ES-I3 (cell line): ENCODE data around the gene HSFX3.
"Not testable (repeated sequence)": the region's sequence is repeated elsewhere in the genome, so short reads cannot be mapped to it uniquely, and the experiment has no call there.

ENCODE experiments used
- H3K36me3 ChIP-seq: 2 replicates; pipeline ENCODE4 v1.6.1; 2013; ENCODE audit warnings: mild to moderate bottlenecking, low read length, control low read depth, moderate library complexity; ENCODE audit not compliant: insufficient read depth
- H3K4me1 ChIP-seq: 2 replicates; pipeline ENCODE4 v1.6.1; 2013; ENCODE audit warnings: mild to moderate bottlenecking, control low read depth, low read length; ENCODE audit not compliant: insufficient read depth
- H3K9ac ChIP-seq: 2 replicates; pipeline ENCODE4 v1.6.1; 2013; ENCODE audit warnings: low read depth, mild to moderate bottlenecking, low read length, moderate library complexity
- H3K9me3 ChIP-seq: 2 replicates; pipeline ENCODE4 v1.6.1; 2013; ENCODE audit warnings: mild to moderate bottlenecking, low read length, moderate library complexity; ENCODE audit not compliant: control insufficient read depth, insufficient read depth

HSFX3 gene

DNA sequence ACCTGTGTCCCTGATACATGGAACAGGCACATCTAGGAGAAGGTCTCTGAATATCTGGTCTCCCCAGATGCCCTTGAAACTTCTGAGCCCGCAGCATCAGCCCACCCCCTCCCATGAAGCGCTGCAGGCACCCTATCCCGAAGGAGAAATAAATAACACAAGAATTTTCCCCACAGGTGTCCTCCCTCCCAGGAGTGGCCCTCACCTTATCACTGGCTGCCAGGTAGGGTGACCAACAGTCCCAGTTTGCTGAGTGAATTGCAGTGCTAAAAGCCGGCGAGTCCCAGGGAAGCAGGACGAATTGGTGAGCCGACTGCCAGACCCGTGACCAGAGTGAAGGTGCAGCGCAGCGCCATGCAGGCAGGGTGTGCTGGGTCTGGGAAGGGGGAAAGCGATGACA is 15.7 kb downstream of the HSFX3 start:
- H3K36me3 ChIP-seq, H3K9ac ChIP-seq, H3K4me1 ChIP-seq, H3K9me3 ChIP-seq: not testable (repeated sequence)

DNA sequence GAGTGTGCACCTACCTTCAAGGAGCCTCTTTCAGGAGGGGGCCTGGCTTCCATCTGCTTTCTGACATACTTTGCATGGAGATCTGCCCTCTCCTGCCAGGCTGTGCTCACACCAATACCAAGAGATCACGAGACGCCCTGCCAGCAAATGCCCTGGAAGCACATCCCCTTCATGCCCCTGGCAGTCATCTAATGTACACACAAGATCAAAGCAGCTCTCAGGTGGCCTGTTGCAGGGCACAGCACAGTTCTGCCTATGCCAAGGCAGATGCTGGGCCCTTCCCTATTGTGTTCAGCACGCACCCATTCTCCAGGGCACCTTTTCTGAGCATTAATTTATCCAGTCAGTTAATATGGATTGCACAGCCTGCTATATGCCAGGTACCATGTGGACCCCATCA is 16.9 kb downstream of the HSFX3 start:
- not testable (repeated sequence) for H3K36me3 ChIP-seq, H3K9me3 ChIP-seq, H3K4me1 ChIP-seq, H3K9ac ChIP-seq

DNA sequence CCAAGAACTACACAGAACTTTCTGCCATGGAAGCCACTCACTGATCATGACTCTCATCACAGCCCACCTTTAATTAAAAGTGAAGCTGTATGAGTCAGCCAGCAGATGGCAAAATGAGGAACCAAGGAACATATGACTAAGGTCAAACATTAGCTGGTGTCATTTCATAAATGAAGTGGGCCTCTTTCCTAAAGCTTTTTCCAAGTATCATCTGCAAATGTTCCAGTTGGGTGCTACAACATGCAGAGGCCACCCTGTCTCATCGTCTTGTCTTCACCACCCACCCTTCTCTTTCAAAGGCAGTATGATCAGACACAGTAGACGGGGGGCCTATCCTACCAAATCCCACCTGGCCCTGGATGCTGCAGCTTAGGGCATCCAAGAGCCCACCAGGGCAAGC is 18.1 kb downstream of the HSFX3 start:
- Histone ChIP-seq H3K9me3 (no peaks in the 10 kb centered on the region), H3K4me1 (no peaks in the 10 kb centered on the region), H3K36me3 (no peaks in the 10 kb centered on the region), H3K9ac (no peak overlapping the region)

DNA sequence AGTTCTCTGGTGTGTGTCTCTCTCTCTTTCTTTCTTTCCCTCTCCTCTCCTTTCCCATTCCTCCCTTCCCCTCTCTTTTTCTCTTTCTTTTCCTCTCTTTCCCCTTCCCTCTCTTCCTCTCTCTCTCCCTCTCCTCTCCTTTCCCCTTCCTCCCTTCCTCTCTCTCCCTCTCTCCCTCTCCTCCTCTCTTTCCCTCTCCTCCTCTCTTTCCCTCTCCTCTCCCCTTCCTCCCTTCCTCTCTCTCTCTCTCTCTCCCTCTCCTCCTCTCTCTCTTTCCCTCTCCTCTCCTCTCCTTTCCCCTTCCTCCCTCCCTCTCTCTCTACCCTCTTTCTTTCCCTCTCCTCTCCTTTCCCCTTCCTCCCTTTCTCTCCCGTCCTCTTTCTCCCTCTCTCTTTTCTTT is 21.3 kb downstream of the HSFX3 start:
- H3K9me3 ChIP-seq = no peaks in the 10 kb centered on the region
- H3K9ac ChIP-seq = no peak overlapping the region
- H3K36me3 ChIP-seq = no peaks in the 10 kb centered on the region
- peaks cover 4% of the 10 kb centered on the region; the same call in 1 of the 2 replicates for H3K4me1 ChIP-seq

DNA sequence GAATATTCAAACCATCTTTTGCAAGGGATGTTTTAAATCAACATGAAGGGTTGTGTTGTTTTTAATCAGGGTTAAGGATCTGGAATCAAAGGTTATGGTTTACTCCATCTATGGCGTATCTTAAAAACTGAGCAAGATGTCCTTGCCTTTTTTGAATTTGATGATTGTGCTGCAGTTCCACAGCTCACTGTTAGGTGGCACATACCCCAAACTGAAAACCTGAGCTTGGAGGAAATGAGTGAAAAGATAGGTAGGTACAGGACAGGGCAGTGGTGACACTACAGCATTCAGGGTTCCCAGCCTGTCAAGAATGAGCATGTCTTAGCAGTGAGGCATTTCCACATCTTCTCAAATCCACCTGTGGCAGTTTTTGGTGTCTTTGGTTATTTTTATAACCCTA is 22.0 kb downstream of the HSFX3 start:
- no peaks in the 10 kb centered on the region for H3K36me3 ChIP-seq
- H3K4me1 ChIP-seq = peaks cover 8% of the 10 kb centered on the region; the same call in 1 of the 2 replicates
- H3K9me3 ChIP-seq = no peaks in the 10 kb centered on the region
- H3K9ac ChIP-seq = no peak overlapping the region

DNA sequence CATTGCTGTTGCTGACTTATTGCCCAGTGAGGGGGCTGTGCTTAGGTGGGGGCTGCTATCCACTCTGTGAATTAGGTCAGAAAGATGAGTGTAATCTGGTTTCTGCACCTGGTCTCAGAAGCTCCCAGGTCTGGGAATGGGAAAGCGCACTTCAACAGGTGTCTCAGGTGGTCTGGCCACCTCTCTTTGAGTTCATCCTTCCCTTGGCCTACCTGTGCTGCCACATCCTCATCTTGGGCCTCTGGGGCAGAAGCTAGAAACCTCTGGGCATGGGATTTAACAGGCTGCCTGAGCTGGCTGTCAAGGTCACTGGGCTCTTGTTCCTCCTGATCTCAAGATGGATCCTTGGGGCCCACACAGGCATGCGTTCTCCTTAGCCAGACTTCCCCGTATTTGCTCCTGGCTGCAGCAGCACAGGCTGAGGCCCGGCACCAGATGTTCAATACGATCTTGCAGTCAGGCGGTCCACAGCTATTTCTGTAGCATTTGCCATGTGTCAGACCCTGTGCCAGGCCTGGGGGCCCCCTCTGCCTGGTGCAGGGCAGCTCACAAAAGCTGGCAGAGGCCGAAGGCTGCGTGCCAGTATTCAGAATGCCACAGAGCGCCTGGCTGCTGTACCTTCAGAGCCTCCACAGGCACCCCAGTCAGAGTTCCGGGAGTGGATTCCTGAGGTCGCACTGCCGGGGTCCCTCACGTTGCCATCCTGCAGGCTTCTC is 23.2 kb downstream of the HSFX3 start:
- H3K36me3 ChIP-seq, H3K9ac ChIP-seq, H3K9me3 ChIP-seq, H3K4me1 ChIP-seq: not testable (repeated sequence)

DNA sequence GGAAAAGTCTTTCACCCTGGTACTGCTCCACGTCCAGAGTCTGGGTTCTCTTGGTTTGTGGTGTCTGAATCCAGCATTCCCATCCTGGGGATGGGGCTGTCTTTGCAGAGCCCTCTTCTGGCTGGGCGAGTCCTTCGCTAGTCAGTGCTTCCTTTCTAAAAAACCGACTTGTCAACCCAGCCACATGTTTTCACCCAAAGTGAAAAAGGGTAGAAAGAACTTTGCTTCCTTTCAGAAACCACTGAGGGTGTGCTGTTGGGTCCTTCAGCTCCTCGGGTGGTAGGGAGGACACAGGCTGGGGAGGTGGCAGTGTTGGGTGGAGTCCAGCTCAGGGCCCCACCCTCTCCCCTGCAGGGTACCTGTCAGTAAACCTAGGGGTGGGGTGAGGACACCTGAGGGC is 23.8 kb downstream of the HSFX3 start:
- H3K36me3 ChIP-seq, H3K4me1 ChIP-seq, H3K9me3 ChIP-seq, H3K9ac ChIP-seq: not testable (repeated sequence)

DNA sequence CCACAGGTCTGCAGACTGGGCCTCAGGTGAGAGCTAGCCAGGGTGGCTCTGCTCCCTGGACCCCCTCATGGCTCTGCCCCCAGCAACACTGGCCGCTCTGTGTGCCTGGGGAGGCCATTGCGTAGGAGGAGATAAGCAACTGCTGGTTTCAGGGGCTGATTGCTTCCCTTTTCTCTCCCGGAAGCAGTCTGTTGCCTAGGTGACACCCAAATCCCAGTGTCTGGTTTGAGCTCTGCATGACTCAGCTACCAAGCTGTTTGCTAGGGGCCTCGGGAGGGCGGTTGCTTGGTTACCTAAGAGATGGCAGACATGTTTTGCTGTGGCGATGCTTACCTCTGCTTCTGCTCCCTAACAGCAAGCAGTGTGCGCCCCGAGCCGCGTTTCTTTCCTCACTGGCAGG is 24.3 kb downstream of the HSFX3 start:
- not testable (repeated sequence) for H3K9me3 ChIP-seq, H3K36me3 ChIP-seq, H3K4me1 ChIP-seq, H3K9ac ChIP-seq

DNA sequence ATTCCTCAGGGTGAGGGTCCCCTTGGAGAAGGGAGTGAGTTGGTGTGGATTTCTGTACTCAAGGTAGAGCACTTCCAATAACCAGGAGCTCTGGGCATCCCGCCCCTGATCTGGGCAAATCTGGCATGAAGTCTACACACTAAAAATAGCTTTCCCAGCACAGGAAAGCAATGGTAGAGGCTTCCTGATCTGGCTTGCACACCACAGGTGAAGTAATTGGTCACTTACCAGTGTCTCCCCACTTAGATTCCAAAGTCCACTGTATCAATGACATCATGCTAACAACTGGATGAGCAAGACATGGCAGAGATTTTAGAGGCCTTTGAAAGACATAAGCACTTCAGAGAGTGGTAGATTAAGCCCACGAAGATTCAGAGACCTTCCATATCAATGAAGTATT is 26.8 kb downstream of the HSFX3 start:
- no peak overlapping the region for H3K9ac ChIP-seq
- no peaks in the 10 kb centered on the region for H3K9me3 ChIP-seq
- no peaks in the 10 kb centered on the region for H3K36me3 ChIP-seq
- peaks cover 8% of the 10 kb centered on the region; the same call in 1 of the 2 replicates for H3K4me1 ChIP-seq

DNA sequence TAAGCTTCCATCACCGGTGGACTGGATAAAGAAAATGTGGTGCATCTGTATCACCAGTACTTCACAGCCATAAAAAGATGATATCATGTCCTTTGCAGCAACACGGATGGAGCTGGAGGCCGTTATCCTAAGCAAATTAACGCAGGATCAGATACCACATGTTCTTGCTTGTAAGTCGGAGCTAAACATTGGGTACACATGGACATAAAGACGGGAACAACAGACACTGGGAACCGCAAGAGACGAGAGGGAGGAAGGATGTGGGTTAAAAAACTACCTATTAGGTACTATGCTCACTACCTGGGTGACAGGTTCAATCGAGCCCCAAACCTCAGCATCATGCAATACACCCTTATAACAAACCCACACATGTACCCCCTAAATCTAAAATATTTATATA is 28.3 kb downstream of the HSFX3 start:
- Histone ChIP-seq H3K9me3 (no peaks in the 10 kb centered on the region), H3K9ac (no peak overlapping the region), H3K36me3 (no peaks in the 10 kb centered on the region), H3K4me1 (peaks cover 8% of the 10 kb centered on the region; the same call in 1 of the 2 replicates)

DNA sequence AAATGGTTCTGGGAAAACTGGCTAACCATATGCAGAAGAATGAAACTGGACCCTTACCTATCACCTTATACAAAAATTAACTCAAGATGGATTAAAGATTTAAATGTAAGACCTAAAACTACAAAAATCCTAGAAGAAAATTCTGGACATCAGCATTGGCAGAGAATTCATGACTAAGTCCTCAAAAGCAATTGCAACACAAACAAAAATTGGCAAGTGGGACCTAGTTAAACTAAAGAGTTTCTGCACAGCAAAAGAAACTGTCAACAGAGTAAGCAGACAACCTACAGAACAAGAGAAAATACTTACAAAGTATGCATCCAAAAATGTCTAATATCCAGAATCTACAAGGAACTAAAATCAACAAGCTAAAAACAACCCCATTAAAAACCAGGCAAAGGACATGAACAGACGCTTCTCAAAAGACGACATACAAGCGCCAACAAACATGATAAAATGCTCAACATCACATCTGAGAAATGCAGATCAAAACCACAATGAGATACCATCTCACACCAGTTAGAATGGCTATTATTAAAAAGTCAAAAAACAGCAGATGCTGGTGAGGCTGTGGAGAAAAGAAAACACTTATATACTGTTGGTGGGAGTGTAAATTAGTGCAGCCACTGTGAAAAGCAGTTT is 29.0 kb downstream of the HSFX3 start:
- H3K36me3 ChIP-seq, H3K4me1 ChIP-seq, H3K9ac ChIP-seq, H3K9me3 ChIP-seq: not testable (repeated sequence)

DNA sequence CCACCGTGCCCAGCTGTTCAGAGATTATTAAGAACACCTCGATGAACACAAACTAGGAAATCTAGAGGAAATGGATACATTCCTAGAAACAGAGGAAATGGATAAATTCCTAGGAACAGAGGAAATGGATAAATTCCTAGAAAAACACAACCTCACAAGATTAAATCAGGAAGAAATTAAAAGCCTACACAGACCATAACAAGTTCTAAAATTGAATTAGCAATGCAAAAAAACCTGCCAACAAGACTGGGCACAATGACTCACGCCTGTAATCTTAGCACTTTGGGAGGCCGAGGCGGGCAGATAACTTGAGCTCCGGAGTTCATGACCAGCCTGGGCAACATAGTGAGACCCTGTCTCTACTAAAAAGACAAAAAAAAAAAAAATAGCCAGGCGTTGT is 31.5 kb downstream of the HSFX3 start:
- no peaks in the 10 kb centered on the region for H3K9me3 ChIP-seq
- H3K9ac ChIP-seq = no peak overlapping the region
- H3K4me1 ChIP-seq = peaks cover 3% of the 10 kb centered on the region; the same call in 1 of the 2 replicates
- no peaks in the 10 kb centered on the region for H3K36me3 ChIP-seq

DNA sequence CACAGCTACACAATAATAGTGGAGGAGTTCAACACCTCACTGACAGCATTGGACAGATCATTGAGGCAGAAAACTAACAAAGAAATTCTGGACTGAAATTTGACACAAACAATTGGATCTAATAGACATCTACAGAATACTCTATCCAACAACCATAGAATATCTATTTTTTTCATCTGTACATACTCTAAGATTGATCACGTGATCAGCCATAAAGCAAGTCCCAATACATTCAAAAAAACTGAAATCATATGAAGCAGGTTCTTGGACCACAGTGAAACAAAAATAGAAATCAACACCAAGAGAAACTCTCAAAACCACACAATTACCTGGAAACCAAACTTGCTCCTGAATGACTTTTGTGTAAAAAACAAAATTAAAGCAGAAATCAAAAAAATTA is 32.4 kb downstream of the HSFX3 start:
- Histone ChIP-seq H3K9me3 (no peaks in the 10 kb centered on the region), H3K9ac (no peak overlapping the region), H3K36me3 (no peaks in the 10 kb centered on the region), H3K4me1 (no peaks in the 10 kb centered on the region)

DNA sequence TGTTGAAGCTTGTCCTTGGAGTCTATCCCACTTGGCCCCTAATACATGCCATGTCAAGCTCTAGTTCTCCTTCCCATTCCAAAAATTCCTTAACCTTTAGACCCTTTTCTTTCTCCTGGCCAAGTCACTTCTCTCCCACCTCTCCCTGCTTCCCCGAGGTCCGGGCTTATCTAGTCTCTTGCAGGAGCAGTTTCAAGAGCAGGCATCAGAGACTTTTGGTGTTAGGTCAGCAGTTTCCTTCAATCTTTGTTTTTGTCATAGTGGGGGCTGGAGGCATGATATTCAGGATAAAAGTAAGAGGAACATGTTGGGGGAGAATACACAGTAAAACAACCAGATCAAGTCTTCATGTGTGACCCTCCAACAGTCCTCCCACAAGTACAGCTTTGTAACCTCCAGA is 33.1 kb downstream of the HSFX3 start:
- Histone ChIP-seq H3K9ac (no peak overlapping the region), H3K4me1 (peaks cover 5% of the 10 kb centered on the region), H3K36me3 (no peaks in the 10 kb centered on the region), H3K9me3 (no peaks in the 10 kb centered on the region)

DNA sequence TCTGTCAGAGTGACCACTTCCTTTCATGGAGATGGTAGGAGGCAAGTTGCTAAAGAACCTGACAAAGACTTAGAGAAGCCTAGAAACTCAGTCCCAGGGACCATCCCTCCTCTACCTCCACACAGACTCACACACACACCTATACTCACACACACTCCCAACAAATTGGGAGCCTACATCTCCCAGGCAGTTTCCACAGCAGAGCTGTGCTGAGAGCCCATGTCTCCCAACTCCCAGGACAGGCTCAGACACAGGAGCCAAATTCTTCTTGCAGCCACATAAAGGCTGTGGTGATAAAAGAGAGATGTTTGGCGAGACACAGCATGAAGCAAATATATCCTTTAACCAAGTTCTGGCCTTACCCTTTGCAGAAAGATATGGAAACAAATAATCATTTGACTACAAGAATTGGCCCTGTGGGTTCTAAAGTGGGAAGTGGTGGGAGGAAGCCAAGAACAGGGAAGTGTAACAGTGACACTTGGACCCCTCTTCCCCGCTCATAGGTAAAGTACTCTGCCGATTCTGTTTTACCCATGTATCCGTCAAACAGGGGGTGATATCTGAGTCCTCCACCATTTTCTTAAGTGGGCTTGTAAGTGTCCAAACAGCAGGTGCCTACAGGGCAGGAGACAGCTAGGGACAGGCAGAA is 33.6 kb downstream of the HSFX3 start:
- Histone ChIP-seq H3K4me1 (peaks cover 11% of the 10 kb centered on the region), H3K36me3 (no peaks in the 10 kb centered on the region), H3K9me3 (no peaks in the 10 kb centered on the region)

More for the DNA sequence above, 33.6 kb downstream of the HSFX3 start:
- no peak overlapping the region for H3K9ac ChIP-seq
